GM19351 (cell line): Measurements from ENCODE around the gene PWP2.
"Not testable (repeated sequence)": the region's sequence is repeated elsewhere in the genome, so short reads cannot be mapped to it uniquely, and the experiment has no call there.

Experiments
- ATAC-seq: cut with Tn5 transposase; IDR thresholded peaks from one replicate; pipeline ENCODE4 v1.9.1; 2021; ENCODE audit warnings: mild to moderate bottlenecking, moderate library complexity; ENCODE audit not compliant: unreplicated experiment

The PWP2 gene

DNA sequence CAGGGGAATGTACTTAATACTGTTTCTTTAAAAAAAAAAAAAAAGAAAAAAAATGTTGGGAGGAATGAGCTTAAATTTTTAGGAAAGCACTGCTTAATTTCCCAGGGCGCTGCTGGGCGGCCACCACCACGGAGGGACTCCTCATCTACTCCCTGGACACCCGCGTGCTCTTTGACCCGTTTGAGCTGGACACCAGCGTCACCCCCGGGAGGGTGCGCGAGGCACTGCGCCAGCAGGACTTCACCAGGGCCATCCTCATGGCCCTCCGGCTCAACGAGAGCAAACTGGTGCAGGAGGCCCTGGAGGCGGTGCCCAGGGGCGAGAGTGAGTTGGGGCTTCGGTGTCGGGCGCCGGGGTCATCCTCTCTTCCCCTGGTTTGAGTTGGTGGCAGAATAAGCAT is 20.6 kb downstream of the PWP2 start:
- not testable (repeated sequence) for ATAC-seq

DNA sequence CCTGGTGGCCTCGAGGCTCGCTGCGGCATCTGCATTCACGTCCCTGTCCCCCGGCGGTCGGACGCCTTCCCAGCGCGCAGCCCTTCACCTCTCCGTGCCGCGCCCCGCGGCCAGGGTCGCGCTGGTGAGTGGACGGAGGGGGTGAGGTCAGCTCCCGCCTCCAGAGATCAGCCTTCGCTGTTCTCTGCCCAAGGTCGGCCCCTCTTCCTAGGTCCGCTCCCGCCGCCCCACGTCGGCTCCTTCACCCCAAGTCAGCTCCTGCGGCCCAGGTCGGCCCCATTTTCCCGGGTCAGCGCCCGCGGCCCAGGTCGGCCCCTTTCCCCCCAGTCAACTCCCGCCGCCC is 26.5 kb downstream of the PWP2 start:
- ATAC-seq, result peak; percentile 23

DNA sequence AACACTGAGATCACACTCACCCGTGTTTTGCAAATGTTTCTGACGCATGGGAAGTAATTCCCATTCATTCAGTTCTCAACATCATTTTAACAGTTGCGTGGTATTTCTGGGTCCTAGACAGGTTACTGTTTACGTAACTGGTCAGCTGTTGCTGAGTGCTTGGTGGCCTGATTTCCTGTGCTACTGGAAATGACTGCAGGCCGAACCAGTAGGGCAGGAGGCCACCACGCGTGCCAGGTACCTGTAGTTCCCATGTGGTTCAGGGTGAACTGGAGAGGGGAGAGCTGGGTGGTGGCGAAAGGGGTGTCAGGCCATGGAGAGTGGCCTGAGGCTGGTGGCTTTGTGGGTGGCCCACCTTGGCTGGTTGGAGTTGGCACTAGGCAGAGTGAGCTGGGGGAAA is 27.5 kb downstream of the PWP2 start:
- ATAC-seq, result not testable (repeated sequence)

DNA sequence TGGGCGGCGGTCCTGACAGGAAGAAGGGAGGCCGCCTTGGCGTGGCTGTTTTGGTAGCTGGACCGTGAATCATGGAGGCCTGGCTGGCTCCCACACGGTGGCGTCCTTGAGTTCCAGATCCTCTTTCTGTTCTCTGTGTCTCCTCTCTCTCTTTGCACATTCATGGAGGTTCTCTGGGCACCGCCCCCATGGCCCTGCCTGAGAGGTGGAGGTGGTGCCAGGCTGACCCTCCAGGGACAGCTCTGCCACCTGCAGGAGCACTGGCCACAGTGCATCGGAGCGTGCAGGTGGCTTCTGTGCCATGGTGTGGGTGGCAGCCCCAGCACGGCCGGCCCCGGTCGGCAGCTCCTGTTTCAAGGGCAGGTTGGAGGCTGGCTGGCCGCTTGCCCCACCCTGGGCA is 30.8 kb downstream of the PWP2 start:
- ATAC-seq, result not testable (repeated sequence)

DNA sequence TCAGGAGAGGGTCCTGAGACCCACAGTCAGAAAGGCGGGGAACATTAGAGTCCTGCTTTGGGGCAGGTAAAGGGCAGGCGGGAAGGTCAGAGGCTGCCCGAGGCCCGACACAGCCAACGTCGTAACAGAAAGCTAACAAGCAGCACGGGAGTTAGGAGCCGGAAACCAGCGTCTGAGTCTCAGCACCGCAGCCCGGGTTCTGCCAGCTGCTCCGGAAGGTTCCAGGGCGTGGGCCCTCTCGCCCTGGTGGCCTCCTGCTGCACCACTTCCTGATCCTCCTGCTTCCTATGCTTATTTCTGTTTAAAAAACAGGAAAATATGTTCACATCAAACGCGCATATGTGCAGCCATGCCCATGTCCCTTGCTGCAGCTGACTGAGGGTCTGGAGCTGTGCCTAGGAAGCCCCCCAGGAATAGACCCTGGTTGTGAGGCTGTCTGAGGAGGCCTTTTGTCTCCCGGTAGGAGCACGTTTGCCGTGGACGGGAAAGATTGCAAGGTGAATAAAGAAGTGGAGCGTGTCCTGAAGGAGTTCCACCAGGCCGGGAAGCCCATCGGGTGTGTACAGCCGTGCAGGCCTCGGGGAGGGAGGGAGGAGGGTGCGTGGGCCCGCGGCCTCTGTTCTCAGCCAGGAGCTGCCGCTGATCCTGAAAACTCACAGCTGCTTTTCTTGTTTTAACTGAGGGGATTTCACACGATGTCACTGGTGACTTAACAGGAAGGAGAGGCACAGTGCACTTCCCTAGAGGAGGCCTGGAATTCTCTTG is 32.8 kb downstream of the PWP2 start:
- ATAC-seq, result not testable (repeated sequence)

DNA sequence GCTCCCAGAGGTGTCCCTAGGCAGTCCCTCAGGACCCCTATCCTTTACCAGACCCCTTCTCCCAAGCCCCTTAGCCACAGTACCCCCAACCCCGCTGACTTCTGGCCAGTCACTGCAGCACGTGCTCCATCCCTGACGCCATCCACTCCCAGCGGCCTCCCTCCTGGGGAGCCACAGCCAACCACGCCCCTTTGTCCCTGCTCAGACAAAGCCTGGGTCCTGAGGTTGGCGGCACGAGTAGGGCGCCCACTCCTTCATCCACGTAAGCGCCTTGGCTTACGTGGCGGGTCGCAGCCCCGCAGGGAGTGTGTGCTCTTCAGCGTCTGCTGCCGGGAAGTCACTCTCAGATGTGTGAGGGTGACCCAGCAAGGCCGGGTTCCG is 33.3 kb downstream of the PWP2 start:
- not testable (repeated sequence) for ATAC-seq

DNA sequence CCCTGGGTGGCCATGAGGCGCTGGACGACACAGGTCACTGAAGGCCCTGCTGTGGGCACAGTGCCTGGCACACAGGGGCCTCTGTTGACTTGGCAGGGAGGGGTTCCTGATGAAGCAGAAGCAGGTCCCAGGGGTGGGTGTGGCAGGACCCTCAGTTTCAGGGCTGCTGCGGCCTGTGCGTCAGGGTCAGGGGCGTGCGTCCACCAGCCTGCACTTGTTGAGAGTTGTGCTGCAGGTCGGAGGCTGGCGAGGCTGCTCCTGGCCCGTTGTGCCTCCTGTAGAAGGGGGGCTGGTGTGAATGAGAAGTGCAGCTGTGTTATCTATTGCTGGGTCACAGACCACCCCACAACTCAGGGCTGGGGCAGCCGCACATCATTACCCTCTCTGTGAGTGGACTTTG is 35.3 kb downstream of the PWP2 start:
- not testable (repeated sequence) for ATAC-seq

DNA sequence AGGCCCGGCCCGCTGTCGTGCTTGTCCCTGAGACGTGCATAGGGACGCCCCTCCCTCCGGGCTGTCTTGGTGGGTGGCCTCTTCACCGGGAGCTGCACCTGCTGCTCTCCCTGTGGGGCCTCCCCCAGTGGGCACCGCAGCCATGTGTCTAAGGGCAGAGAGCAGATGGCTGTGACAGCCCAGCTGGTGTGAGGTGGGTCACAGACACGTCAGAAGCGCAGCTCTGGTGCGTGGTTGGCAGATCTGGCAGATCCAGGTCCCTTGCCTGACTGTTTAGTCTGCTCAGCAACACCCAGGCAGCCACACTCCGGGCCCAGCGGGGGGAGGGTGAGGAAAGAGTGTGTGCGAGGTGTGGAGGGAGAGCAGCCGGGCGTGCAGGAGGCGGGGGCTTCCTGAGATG is 36.2 kb downstream of the PWP2 start:
- ATAC-seq, result peak; percentile 37

DNA sequence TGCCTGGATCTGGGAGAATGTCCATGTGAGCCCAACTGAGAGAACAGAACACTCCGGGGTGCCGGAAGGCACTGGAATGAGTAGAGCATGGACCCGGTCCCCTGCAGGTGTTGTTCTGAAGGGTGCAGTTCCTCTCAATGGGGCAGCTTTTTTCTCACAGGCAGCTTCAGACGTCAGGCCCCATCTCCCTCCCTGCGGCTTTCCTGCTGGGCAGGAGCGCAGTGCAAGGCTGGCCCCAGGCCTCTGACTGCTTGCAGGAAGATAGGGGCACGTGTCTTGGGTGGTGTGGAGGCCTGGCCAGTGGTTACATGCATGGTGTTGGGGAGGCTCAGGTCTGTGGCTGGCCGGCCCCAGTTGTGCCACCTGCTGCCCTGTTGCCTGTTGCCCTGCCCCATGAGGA is 36.8 kb downstream of the PWP2 start:
- not testable (repeated sequence) for ATAC-seq

DNA sequence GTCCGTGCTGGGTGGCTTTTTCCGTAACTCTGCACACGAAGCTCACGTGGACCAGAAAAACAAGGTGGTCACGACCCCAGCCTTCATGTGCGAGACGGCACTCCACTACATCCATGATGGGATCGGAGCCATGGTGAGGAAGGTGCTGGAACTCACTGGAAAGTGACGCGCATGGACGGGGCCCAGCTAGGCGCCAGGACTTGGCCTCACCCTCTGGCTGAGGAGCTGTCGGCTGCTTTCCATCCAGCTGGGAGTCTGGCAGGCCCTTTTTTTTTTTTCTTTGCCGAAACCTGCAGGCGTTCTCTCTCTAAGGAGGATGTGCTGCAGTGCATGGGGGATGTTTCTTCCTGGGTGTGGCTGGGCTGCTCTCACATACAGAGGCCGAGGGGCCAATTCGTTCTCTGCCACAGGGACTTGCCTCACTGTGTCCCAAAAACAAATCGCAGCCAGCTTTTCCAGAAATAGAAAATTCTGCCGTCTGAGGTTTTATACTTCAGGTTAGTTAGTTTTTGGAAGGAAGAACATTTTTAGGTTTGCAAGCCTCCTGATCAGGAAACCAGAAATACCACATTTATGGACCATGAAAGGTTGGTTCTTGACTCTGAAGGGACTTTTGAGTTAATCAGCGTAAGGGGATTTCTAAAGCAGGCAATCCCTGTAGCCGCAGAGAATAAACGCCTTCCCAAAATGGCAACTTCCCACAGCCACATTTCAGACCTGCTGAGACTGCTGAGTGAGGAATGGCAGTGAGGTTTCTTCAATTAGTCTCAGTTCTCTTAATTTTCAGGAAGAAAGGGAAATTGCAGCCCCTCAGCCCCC is 37.8 kb downstream of the PWP2 start:
- ATAC-seq, result not testable (repeated sequence)

DNA sequence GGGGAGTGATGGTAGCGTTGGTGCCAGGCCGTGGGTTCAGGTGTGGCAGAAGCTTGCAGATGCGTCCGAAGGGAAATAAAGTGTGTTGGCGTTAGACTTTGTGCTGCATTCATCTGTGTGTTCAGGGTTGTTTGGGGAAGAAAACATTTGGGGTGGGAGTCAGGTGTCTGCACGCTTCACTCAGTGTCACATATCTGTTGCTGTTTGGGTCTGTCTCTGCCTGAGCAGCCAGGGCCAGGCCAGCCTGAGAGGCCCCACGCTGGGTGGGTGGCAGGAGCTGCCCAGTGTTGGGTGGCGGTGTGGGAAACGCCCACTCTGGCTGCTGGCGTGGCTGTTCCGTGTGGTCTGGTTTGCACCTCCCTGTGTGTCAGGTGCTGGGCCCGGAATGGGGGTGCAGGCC is 38.4 kb downstream of the PWP2 start:
- not testable (repeated sequence) for ATAC-seq

DNA sequence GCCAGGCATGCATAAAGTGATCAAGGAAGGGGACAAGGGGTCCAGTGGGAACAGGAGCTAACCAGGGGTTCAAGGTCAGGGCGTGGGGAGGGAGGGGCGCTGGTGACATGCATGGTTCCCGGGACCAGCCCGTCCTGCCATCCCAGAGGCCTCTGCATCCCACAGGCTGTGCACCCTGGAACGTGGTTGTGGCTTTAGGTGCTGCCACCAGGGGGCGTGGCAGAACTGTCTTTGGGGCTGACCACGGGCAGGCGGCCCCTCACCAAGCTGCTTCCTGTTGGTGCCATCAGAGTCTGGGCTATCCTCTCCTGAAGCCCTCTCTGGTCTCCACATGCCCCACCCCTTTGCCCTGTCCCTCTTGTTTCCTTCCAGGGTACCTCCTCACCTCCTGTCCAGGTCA is 39.9 kb downstream of the PWP2 start:
- ATAC-seq, result not testable (repeated sequence)

DNA sequence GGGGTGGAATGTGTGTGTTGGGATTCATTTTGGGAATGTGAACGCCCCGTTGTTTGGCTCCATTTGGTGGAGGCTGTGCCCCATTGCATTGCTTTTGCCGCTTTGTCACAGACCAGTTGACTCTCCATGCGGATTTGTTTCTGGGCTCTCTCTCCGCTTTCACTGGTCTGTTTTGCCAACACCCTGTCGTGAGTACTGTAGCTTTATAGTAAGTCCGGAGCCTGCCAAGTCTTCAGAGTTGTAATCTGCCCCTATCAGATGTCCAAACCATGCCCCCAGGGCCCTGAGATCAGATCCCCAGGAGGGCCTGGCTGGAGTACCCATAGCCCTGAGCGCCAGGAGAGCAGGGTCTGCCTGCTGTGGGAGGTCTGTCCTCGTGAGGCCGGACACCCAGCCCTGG is 43.1 kb downstream of the PWP2 start:
- not testable (repeated sequence) for ATAC-seq

DNA sequence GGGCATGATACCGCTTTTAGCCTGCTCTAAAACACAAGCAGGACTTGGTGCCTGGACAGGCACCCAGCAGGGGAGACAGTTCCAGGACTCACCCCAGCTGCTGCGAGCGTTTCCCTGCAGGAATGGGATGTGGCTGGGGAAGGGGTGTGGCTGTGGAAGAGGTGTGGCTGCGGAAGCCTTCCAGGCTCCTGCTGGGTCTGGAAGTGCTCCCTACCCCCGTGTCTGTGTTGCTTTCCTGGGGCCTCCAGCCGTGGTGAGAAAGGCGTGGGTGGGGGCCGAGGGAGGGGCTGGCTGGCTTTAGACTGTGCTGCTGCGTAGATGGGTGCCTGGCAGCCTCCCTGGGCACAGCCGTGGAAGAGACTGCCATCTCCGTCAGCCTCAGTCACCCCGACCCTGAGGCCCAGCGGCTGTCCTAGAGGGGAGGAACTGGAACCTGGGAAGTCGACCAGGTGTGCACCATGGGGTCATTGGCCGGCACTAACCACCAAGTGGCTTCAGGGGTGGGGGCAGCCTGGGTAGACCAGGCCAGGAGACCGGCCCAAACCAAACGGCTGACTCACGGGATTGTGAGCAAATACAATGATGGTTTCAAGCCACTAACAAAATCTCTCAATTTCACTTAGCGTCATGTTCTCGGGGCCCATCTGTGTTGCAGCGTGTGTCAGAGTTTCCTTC is 46.2 kb downstream of the PWP2 start:
- ATAC-seq, result not testable (repeated sequence)

DNA sequence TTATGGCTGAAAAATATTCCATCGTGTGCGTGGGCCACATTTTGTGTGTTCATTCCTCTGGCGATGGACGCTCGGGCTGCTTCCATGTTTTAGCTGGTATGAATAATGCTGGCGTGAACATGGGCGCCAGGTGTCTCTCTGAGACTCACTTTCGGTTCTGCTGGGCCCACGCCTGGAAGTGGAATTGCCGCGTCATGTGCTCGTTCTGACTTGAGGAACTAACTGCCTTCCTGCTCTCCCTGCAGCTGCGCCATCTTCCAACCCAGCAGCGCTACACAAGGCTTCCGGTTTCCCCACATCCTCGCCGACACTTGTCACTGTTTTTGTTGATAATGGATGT is 46.7 kb downstream of the PWP2 start:
- ATAC-seq, result not testable (repeated sequence)

DNA sequence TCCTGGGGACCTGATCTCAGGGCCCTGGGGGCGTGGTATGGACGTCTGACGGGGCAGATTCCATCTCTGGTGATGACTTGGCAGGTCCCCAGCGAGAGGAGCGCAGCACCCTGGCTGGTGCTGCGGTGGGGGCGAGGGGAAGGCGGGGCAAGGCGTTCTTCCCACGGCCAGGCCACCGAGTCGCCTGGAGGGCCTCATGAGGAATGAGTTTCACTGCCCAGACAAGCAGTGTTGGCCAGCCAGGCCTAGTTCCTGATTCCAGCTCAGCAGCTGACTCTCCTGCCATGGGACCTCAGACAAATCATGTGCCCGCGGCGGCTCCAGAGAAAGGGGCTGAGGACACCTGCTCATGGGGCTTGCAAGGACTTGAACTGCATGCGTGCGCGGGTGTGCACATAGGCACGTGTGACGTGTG is 47.6 kb downstream of the PWP2 start:
- ATAC-seq, result peak; percentile 19

DNA sequence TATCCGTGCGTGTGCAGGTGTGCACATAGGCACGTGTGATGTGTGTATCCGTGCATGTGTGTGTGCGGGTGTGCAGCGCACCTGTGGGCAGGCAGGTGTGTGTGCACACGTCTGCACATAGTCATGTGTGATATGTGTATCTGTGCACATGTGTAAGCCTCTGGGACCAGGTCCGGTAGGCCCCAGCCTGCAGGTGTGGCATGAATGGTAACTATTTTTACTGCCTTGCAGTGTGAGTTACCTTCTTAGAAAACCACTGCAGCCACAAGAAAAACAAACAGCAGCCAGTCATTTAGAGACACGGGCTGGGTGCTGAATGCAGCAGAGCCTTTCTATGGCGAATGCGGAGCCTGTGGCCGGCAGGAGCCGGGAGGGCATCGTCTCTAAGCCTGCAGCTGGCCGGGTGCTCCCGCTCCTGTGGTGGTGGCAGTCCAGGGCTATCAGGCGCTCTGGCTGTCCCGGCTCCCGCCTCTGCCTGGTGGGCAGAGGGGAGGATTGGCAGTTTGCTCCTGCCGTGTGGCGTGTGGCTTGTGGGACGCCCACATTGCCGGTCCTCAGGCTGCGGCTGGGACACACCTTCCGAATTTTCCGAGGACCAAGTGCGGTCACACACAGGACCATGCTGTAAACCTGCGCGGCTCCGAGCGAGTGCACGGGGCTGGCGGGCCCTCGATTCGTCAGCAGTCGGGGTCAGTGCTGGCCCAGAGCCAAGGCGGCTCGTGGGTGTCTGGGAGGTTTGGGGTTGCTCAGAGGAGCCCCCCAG is 48.2 kb downstream of the PWP2 start:
- peak; percentile 45 for ATAC-seq

DNA sequence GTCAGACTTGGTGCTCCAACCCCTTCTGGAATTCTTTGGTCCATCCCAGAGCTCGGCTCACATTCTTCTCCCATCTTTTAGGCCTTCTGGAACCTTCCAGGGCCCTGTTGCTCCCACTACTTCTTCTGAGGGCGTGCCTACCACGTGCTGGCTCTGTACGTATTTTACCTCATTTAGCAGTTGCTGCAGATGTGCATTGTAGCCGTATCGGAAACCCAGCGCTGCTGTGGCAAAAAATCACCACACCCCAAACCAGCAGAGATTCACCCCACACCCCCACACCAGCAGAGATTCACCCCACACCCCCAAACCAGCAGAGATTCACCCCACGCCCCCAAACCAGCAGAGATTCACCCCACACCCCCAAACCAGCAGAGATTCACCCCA is 48.8 kb downstream of the PWP2 start:
- not testable (repeated sequence) for ATAC-seq

DNA sequence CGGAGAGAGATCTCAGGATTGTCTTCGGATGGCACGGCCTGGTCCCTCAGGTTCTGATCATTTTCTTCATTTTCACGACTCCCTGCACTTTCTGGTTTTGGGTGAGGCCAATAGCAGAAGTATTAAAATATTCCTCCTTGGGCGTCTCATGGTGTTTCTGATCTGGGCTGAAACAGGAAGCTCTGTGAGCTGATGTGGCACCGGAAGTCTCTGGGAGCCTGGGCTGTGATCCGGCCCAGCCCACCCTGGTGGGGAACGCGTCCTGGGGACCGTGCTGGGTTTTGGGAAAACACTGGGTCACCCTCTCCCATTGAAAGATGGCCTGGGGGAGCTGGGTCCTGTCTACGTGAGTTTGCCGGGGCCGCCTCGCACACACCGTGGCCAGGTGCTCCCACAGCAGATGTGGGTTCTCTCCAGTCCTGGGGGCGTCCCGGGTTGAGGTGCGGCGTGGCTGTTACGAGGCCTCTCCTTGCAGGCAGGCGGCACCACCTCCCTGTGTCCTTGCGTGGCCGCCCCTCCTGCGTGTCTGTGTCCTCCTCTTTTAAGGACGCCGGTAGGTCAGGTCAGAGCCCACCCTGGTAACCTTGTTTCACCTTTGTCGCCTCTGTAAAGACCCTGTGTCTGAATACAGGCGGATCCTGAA is 50.4 kb downstream of the PWP2 start:
- not testable (repeated sequence) for ATAC-seq

DNA sequence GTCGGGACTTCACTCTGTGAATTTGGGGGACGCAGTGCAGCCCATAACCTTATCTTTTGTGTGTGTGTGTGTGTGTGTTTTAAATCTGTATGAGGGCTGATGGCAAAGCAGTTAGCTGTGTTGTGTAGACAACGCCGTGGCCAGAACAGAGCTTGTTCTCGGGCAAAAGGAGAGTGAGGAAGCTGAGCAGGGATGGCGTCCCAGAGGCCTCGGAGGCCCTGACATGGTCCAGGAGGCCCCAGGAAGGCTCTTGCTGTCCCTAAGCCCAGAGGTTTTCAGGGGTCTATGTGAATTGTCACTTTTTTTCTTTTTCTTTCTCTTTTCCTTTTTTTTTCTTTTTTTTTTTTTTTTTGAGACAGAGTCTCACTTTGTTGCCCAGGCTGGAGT is 50.9 kb downstream of the PWP2 start:
- ATAC-seq, result not testable (repeated sequence)
